AG09309 (cell line): ENCODE measurements around the gene LRP1.

Experiments
- DNase-seq: peaks from one replicate; pipeline ENCODE4 v3.0.0-alpha.2; 2010; ENCODE audit warnings: low read depth
- H3K4me3 ChIP-seq: 2 replicates; pipeline ENCODE4 v1.5.1; 2011; ENCODE audit warnings: mild to moderate bottlenecking, low read depth, low read length, moderate library complexity; ENCODE audit not compliant: control insufficient read depth
- CTCF ChIP-seq: IDR thresholded peaks from 2 replicates; pipeline ENCODE4 v1.5.1; 2011; ENCODE audit warnings: mild to moderate bottlenecking, low read depth, low read length, inconsistent platforms; ENCODE audit not compliant: insufficient read depth, control insufficient read depth; ENCODE audit errors: missing control alignments

The LRP1 gene

GRCh38 chr12:57135527-57136326 is 7.4 kb downstream of the LRP1 start:
- H3K4me3 ChIP-seq = peak overlapping the region; percentile 38
- no peak for DNase-seq
- no peak for TF ChIP-seq CTCF

- DNase-seq = no peak
- TF ChIP-seq CTCF = no peak
- H3K4me3 ChIP-seq = no peak overlapping the region
These were observed 10.4 kb downstream of the LRP1 start for GRCh38 chr12:57138526-57139272.

- no peak for DNase-seq
- no peak for TF ChIP-seq CTCF
- no peak overlapping the region for H3K4me3 ChIP-seq
These were observed 11.7 kb downstream of the LRP1 start for GRCh38 chr12:57139796-57140649.

- TF ChIP-seq CTCF = no peak
- DNase-seq = no peak
- no peak overlapping the region for H3K4me3 ChIP-seq
These were observed 13.0 kb downstream of the LRP1 start for GRCh38 chr12:57141249-57141648.

- no peak for DNase-seq
- TF ChIP-seq CTCF = no peak
- H3K4me3 ChIP-seq = no peak overlapping the region
These were observed 13.8 kb downstream of the LRP1 start for GRCh38 chr12:57142121-57142520.

GRCh38 chr12:57142727-57143126 is 14.4 kb downstream of the LRP1 start:
- no peak for DNase-seq
- H3K4me3 ChIP-seq = no peak overlapping the region
- TF ChIP-seq CTCF = no peak
